ENCODE results near the gene FCHSD1.

Gene FCHSD1

GRCh38 chr5:141650851-141651727 lies at the start of gene FCHSD1:
FCHSD1 (minus strand) TSS chr5:141651418; CDS start chr5:141651368, 50 bp downstream.
- peaks cover 10% of the 10 kb centered on the region for H3K36me3 ChIP-seq (ENCODE audit: control insufficient read depth, insufficient read depth, low read length)
- H3K27me3 ChIP-seq (ENCODE audit: control insufficient read depth, insufficient read depth, low read length) = no peaks in the 10 kb centered on the region
- peak within 1 kb of the TSS; percentile 80; the same call in 1 of the 2 replicates for H3K4me3 ChIP-seq (ENCODE audit: low read length)
- DNase-seq (ENCODE audit: low read depth, low spot score) = no peak
- H3K9me3 ChIP-seq (ENCODE audit: control insufficient read depth, insufficient read depth, low read length) = no peaks in the 10 kb centered on the region
- WGBS (ENCODE audit: insufficient coverage, insufficient read length) = no CpG with 5 or more reads among the region's 50 CpGs
- no peaks in the 10 kb centered on the region for H3K4me1 ChIP-seq (ENCODE audit: control insufficient read depth, insufficient read depth, low read length)
- H3K27ac ChIP-seq (ENCODE audit: low read length) = no peak within 1 kb of the TSS

GRCh38 chr5:141697586-141697985 lies 46.4 kb upstream of the FCHSD1 start:
- no peak overlapping the region for H3K27ac ChIP-seq (ENCODE audit: low read length)
- peaks cover 4% of the 10 kb centered on the region; the same call in 1 of the 2 replicates for H3K4me1 ChIP-seq (ENCODE audit: control insufficient read depth, insufficient read depth, low read length)
- no peak overlapping the region for H3K4me3 ChIP-seq (ENCODE audit: low read length)
- WGBS (ENCODE audit: insufficient coverage, insufficient read length) = no CpG with 5 or more reads among the region's 3 CpGs
- no peaks in the 10 kb centered on the region for H3K36me3 ChIP-seq (ENCODE audit: control insufficient read depth, insufficient read depth, low read length)
- H3K9me3 ChIP-seq (ENCODE audit: control insufficient read depth, insufficient read depth, low read length) = no peaks in the 10 kb centered on the region
- DNase-seq (ENCODE audit: low read depth, low spot score) = no peak
- H3K27me3 ChIP-seq (ENCODE audit: control insufficient read depth, insufficient read depth, low read length) = no peaks in the 10 kb centered on the region; the same call in 1 of the 2 replicates

DNA sequence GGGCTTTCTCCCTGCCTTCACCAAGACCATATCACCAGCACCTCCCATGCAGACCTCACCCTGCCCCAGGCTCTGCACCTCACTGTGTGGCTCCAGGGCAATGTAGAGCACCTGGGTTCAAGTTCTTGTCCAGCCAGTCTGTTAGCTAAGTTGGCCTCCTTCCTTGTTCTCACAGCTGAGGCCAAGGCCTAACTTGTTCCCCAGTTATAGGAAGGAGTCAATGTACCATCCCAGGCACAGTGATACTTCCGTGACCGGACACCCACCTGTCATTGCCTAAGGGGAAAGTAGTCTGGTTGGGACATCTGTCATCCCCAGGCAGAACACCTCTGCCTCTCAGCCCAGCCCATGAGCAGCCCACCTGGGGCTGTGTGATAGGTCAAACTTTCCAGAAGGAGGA lies 45.2 kb upstream of the FCHSD1 start:
- no peaks in the 10 kb centered on the region for H3K9me3 ChIP-seq (ENCODE audit: control insufficient read depth, insufficient read depth, low read length)
- no CpG with 5 or more reads among the region's 2 CpGs for WGBS (ENCODE audit: insufficient coverage, insufficient read length)
- H3K27ac ChIP-seq (ENCODE audit: low read length) = no peak overlapping the region
- peaks cover 4% of the 10 kb centered on the region; the same call in 1 of the 2 replicates for H3K4me1 ChIP-seq (ENCODE audit: control insufficient read depth, insufficient read depth, low read length)
- no peaks in the 10 kb centered on the region for H3K27me3 ChIP-seq (ENCODE audit: control insufficient read depth, insufficient read depth, low read length)
- no peak for DNase-seq (ENCODE audit: low read depth, low spot score)
- no peak overlapping the region for H3K4me3 ChIP-seq (ENCODE audit: low read length)
- no peaks in the 10 kb centered on the region for H3K36me3 ChIP-seq (ENCODE audit: control insufficient read depth, insufficient read depth, low read length)

- no peak for DNase-seq (ENCODE audit: low read depth, low spot score)
Measured at GRCh38 chr5:141695627-141696215, 44.5 kb upstream of the FCHSD1 start.

DNA sequence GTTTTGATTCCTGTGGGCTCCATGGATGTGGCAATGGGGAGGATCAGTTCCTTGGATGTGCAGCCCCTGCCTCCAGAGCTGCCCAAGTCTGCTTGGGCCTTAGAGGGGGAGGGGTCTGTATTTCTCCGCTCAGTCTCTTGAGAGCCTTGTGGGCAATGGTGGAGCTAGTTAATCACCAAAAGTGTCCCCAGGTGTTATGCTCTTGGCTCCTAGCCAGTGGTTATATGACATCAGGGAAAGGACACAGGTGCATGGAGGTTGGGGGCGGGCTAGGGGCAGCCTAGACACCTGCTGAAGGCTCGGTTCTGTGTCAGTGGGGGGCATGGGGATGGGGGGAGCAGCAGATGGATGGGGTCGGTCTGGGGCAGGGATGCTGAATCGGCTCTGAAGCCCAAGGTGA lies 43.3 kb upstream of the FCHSD1 start:
- Histone ChIP-seq H3K27me3 (ENCODE audit: control insufficient read depth, insufficient read depth, low read length) (no peaks in the 10 kb centered on the region), H3K9me3 (ENCODE audit: control insufficient read depth, insufficient read depth, low read length) (no peaks in the 10 kb centered on the region), H3K4me3 (ENCODE audit: low read length) (no peak overlapping the region), H3K36me3 (ENCODE audit: control insufficient read depth, insufficient read depth, low read length) (no peaks in the 10 kb centered on the region), H3K27ac (ENCODE audit: low read length) (no peak overlapping the region), H3K4me1 (ENCODE audit: control insufficient read depth, insufficient read depth, low read length) (peaks cover 4% of the 10 kb centered on the region; the same call in 1 of the 2 replicates)
- WGBS (ENCODE audit: insufficient coverage, insufficient read length) = no CpG with 5 or more reads among the region's 5 CpGs
- DNase-seq (ENCODE audit: low read depth, low spot score) = no peak

More at GRCh38 chr5:141695627-141696215, 44.5 kb upstream of the FCHSD1 start:
- WGBS (ENCODE audit: insufficient coverage, insufficient read length) = no CpG with 5 or more reads among the region's 11 CpGs
- Histone ChIP-seq H3K4me1 (ENCODE audit: control insufficient read depth, insufficient read depth, low read length) (peaks cover 4% of the 10 kb centered on the region; the same call in 1 of the 2 replicates), H3K4me3 (ENCODE audit: low read length) (no peak overlapping the region), H3K36me3 (ENCODE audit: control insufficient read depth, insufficient read depth, low read length) (no peaks in the 10 kb centered on the region), H3K27me3 (ENCODE audit: control insufficient read depth, insufficient read depth, low read length) (no peaks in the 10 kb centered on the region), H3K27ac (ENCODE audit: low read length) (no peak overlapping the region), H3K9me3 (ENCODE audit: control insufficient read depth, insufficient read depth, low read length) (no peaks in the 10 kb centered on the region)

DNA sequence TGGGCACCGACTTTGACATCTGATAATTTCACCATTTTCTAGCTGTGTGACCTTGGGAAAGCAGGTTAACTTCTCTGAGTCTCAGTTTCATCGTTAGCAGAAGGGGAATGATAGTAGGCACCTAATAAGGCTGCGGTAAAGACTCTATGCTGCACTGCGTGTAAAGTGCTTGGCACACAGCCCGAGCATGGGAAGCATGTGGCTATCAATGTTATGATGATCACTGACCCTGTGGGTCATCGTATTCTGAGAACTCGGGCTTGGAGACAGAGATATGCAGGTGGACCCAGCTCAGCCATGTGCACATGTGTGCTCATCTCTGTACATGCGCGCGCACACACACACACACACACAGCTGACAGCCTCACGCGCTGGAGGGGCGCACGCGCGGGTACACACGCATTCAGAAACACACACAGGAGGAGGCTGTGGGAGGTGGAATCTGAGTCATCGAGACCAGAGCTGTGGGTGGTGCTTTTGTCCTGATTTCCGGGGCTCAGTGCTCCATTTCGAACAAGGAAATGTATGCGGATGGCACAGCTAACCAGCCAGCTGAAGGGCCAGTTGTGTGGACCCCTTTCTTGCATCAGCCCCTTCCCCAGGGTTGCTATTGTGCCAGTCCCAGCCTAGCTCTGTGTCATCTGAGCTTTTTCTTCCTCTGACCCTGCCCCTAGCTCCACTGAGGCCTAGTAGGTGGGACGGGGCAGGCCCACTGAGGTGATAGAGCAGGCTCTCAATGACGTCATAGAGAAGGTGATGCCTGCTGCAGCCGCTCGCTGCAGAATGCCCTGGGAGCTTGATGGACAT lies 41.9 kb upstream of the FCHSD1 start:
- Histone ChIP-seq H3K27me3 (ENCODE audit: control insufficient read depth, insufficient read depth, low read length) (no peaks in the 10 kb centered on the region), H3K4me3 (ENCODE audit: low read length) (no peak overlapping the region), H3K9me3 (ENCODE audit: control insufficient read depth, insufficient read depth, low read length) (no peaks in the 10 kb centered on the region), H3K27ac (ENCODE audit: low read length) (no peak overlapping the region), H3K4me1 (ENCODE audit: control insufficient read depth, insufficient read depth, low read length) (peaks cover 4% of the 10 kb centered on the region; the same call in 1 of the 2 replicates), H3K36me3 (ENCODE audit: control insufficient read depth, insufficient read depth, low read length) (no peaks in the 10 kb centered on the region)
- DNase-seq (ENCODE audit: low read depth, low spot score) = no peak
- WGBS (ENCODE audit: insufficient coverage, insufficient read length) = no CpG with 5 or more reads among the region's 25 CpGs

DNA sequence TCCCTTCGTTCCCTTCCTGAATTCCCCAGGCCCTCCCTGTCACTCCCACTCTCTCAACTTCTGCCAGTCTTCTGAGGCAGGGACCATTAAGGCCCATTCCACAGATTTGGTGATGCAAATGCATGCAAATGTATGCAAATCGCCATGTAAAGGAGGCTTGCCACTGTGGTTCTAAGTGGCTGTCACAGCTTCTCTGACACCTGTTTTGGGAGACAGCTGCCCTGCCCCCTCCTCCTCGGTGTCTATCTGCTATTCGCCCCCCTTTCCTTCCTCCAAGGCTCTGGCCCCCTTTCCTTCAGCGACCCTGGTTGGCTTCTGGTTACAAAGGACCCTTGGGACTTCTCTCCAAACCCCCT lies 41.3 kb upstream of the FCHSD1 start:
- no CpG with 5 or more reads among the region's 5 CpGs for WGBS (ENCODE audit: insufficient coverage, insufficient read length)
- Histone ChIP-seq H3K27me3 (ENCODE audit: control insufficient read depth, insufficient read depth, low read length) (no peaks in the 10 kb centered on the region), H3K4me3 (ENCODE audit: low read length) (peak overlapping the region; percentile 39; the same call in 1 of the 2 replicates)

GRCh38 chr5:141691867-141692532 lies 40.8 kb upstream of the FCHSD1 start:
- no peaks in the 10 kb centered on the region for H3K27me3 ChIP-seq (ENCODE audit: control insufficient read depth, insufficient read depth, low read length)
- H3K36me3 ChIP-seq (ENCODE audit: control insufficient read depth, insufficient read depth, low read length) = no peaks in the 10 kb centered on the region
- no peaks in the 10 kb centered on the region for H3K9me3 ChIP-seq (ENCODE audit: control insufficient read depth, insufficient read depth, low read length)
- H3K27ac ChIP-seq (ENCODE audit: low read length) = no peak overlapping the region
- peak overlapping the region; percentile 39; the same call in 1 of the 2 replicates for H3K4me3 ChIP-seq (ENCODE audit: low read length)
- WGBS (ENCODE audit: insufficient coverage, insufficient read length) = no CpG with 5 or more reads among the region's 30 CpGs
- DNase-seq (ENCODE audit: low read depth, low spot score) = no peak
- peaks cover 4% of the 10 kb centered on the region; the same call in 1 of the 2 replicates for H3K4me1 ChIP-seq (ENCODE audit: control insufficient read depth, insufficient read depth, low read length)

More for the DNA sequence above, 41.3 kb upstream of the FCHSD1 start:
- no peak overlapping the region for H3K27ac ChIP-seq (ENCODE audit: low read length)
- DNase-seq (ENCODE audit: low read depth, low spot score) = no peak
- H3K36me3 ChIP-seq (ENCODE audit: control insufficient read depth, insufficient read depth, low read length) = no peaks in the 10 kb centered on the region
- H3K9me3 ChIP-seq (ENCODE audit: control insufficient read depth, insufficient read depth, low read length) = no peaks in the 10 kb centered on the region
- peaks cover 4% of the 10 kb centered on the region; the same call in 1 of the 2 replicates for H3K4me1 ChIP-seq (ENCODE audit: control insufficient read depth, insufficient read depth, low read length)

DNA sequence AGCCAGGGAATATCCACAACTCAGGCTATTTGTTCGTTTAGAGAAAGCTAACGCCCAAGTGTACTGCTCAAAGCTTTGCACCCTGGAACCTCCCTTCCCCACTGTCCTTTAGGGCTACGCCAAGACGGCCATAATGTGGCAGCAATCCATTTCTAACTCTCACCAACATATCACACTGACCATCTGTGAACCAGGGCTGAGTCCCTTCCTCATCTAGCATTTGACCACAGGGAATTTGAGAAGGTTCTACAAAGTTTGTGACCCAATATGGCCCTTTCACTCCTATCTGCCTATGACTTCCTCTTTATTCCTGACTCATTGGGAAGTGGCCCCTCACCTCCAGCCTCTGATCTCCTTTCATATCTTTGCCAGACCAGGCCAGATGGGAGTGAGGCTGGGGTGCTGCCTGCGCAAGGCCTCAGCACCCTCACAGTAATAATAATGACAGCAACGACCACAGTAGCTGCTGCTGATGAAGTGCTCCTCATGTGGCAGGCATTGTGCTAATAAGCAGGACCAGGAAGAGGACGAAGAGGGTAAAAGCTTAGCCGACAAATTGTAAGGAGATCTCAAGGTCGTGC lies 40.2 kb upstream of the FCHSD1 start:
- Histone ChIP-seq H3K36me3 (ENCODE audit: control insufficient read depth, insufficient read depth, low read length) (no peaks in the 10 kb centered on the region), H3K27me3 (ENCODE audit: control insufficient read depth, insufficient read depth, low read length) (no peaks in the 10 kb centered on the region), H3K4me3 (ENCODE audit: low read length) (no peak overlapping the region), H3K4me1 (ENCODE audit: control insufficient read depth, insufficient read depth, low read length) (peaks cover 6% of the 10 kb centered on the region; the same call in 1 of the 2 replicates), H3K9me3 (ENCODE audit: control insufficient read depth, insufficient read depth, low read length) (no peaks in the 10 kb centered on the region), H3K27ac (ENCODE audit: low read length) (no peak overlapping the region)
- DNase-seq (ENCODE audit: low read depth, low spot score) = no peak
- WGBS (ENCODE audit: insufficient coverage, insufficient read length) = no CpG with 5 or more reads among the region's 9 CpGs
